PC-3 (cell line): Measurements from ENCODE around the gene RHEX. TPM values are rescaled to one million over a fixed set of nuclear protein-coding genes. Genes with fewer than 3 reads are reported as not detected.

Experiments
- ATAC-seq: fragments of 200-7000 bp; cut with Tn5 transposase; 2 replicates; pipeline ENCODE4 v1.9.1; 2020; ENCODE audit warnings: mild to moderate bottlenecking, moderate library complexity
- BruUV-seq: library from RNA; stranded (reverse); fragments of 400-500 nt; replicated peaks from 2 replicates; lab custom pipeline; 2021; lab: Mats Ljungman, UMichigan
- CTCF ChIA-PET: fragments of 300-600 bp; sonication (Branson Sonifier 250); formaldehyde crosslinking; loops from one replicate; lab custom pipeline; 2022; ENCODE audit warnings: antibody characterized with exemption; lab: Charles Lee
- POLR2A ChIA-PET: fragments of 300-600 bp; sonication (Branson Sonifier 250); formaldehyde crosslinking; loops from one replicate; lab custom pipeline; 2022; ENCODE audit warnings: antibody characterized with exemption; ENCODE audit not compliant: unreplicated experiment; lab: Charles Lee
- DNase-seq: peaks from one replicate; pipeline ENCODE4 v3.0.0-alpha.2; 2015
- H2AFZ ChIP-seq: fragments of 300-600 bp; sonication (generic); 2 replicates; pipeline ENCODE4 v1.6.0; 2016; ENCODE audit warnings: antibody characterized with exemption, low read length
- H3F3A ChIP-seq: fragments of 300-600 bp; sonication (generic); one replicate; pipeline ENCODE4 v1.6.0; 2017; ENCODE audit warnings: antibody characterized with exemption, low read length, control low read depth, mild to moderate bottlenecking; ENCODE audit not compliant: unreplicated experiment
- H3K27ac ChIP-seq: fragments of 300-600 bp; sonication (generic); 2 replicates; pipeline ENCODE4 v1.5.1; 2016; ENCODE audit warnings: mild to moderate bottlenecking, low read length
- H3K27me3 ChIP-seq: fragments of 300-600 bp; sonication (generic); 2 replicates; pipeline ENCODE4 v1.6.1; 2016; ENCODE audit warnings: low read length, mixed read lengths
- H3K36me3 ChIP-seq: fragments of 300-600 bp; sonication (generic); 2 replicates; pipeline ENCODE4 v1.6.1; 2016; ENCODE audit warnings: low read depth, mixed run types, low read length, mixed read lengths
- H3K4me1 ChIP-seq: fragments of 300-600 bp; sonication (generic); 2 replicates; pipeline ENCODE4 v1.5.1; 2016; ENCODE audit warnings: low read length; ENCODE audit not compliant: insufficient read depth
- H3K4me2 ChIP-seq: fragments of 300-600 bp; sonication (generic); 2 replicates; pipeline ENCODE4 v1.6.0; 2016; ENCODE audit warnings: low read length
- H3K4me3 ChIP-seq: fragments of 300-600 bp; sonication (generic); 2 replicates; pipeline ENCODE4 v1.5.1; 2016; ENCODE audit warnings: mild to moderate bottlenecking, low read length, mixed read lengths
- H3K79me2 ChIP-seq: fragments of 300-600 bp; sonication (generic); 2 replicates; pipeline ENCODE4 v1.6.1; 2017; ENCODE audit warnings: low read length, mixed read lengths
- H3K9ac ChIP-seq: fragments of 300-600 bp; sonication (generic); 2 replicates; pipeline ENCODE4 v1.6.0; 2016; ENCODE audit warnings: mild to moderate bottlenecking, low read length
- H3K9me2 ChIP-seq: fragments of 300-600 bp; sonication (generic); replicated peaks from 2 replicates; pipeline ENCODE4 v1.6.1; 2016; ENCODE audit warnings: mixed run types, low read length, mixed read lengths
- H3K9me3 ChIP-seq: fragments of 300-600 bp; sonication (generic); 2 replicates; pipeline ENCODE4 v1.6.1; 2016; ENCODE audit warnings: low read length, mixed read lengths
- H4K20me1 ChIP-seq: fragments of 300-600 bp; sonication (generic); 2 replicates; pipeline ENCODE4 v1.6.1; 2016; ENCODE audit warnings: low read length, mixed read lengths
- CTCF ChIP-seq: fragments of 300-600 bp; sonication (generic); conservative IDR thresholded peaks from 2 replicates; pipeline ENCODE4 v1.5.1; 2017; ENCODE audit warnings: antibody characterized with exemption, low read depth, mild to moderate bottlenecking, low read length
- EZH2 ChIP-seq: fragments of 300-600 bp; sonication (generic); IDR thresholded peaks from one replicate; pipeline ENCODE4 v1.6.1; 2017; ENCODE audit warnings: antibody characterized with exemption, mild to moderate bottlenecking, low read length; ENCODE audit not compliant: unreplicated experiment
- EZH2phosphoT487 ChIP-seq: fragments of 300-600 bp; sonication (generic); IDR thresholded peaks from 2 replicates; pipeline ENCODE4 v1.6.1; 2018; ENCODE audit warnings: mild to moderate bottlenecking, antibody characterized with exemption, low read length, borderline replicate concordance
- intact Hi-C: fragments of 100-400 bp; cut with micrococcal nuclease; formaldehyde crosslinking; loops from 2 replicates; pipeline ENCODE4 v1.9.0; 2023
- total RNA-seq: library from RNA; depleted of rRNA; stranded (reverse); fragments of >200 nt; gene quantifications from 2 replicates; pipeline ENCODE4 v1.2.3, GENCODE V29; 2014

Gene RHEX
- total RNA-seq, 1 experiment from 2014 or later = not detected

- H3K27me3 ChIP-seq = peaks cover 77% of the 10 kb centered on the region
- no peaks in the 10 kb centered on the region for H4K20me1 ChIP-seq
- no peak for ATAC-seq
- intact Hi-C loops = no loop called here
- H3K79me2 ChIP-seq = no peaks in the 10 kb centered on the region
- ChIA-PET CTCF (no interaction called here), POLR2A (no interaction called here)
- no peak overlapping the region for H2AFZ ChIP-seq
- no peaks in the 10 kb centered on the region for H3F3A ChIP-seq
- TF ChIP-seq EZH2 (no peak), EZH2phosphoT487 (no peak), CTCF (no peak)
- H3K4me1 ChIP-seq = no peaks in the 10 kb centered on the region
- no peaks in the 10 kb centered on the region for H3K9me3 ChIP-seq
- no TSS peak for BruUV-seq
- H3K4me3 ChIP-seq = no peak overlapping the region
- no peak overlapping the region for H3K4me2 ChIP-seq
- no peaks in the 10 kb centered on the region for H3K36me3 ChIP-seq
- H3K9me2 ChIP-seq = no peaks in the 10 kb centered on the region
- no peak overlapping the region for H3K9ac ChIP-seq
- no peak for DNase-seq
- H3K27ac ChIP-seq = no peak overlapping the region
Measured at GRCh38 chr1:206089341-206089740, 36.4 kb downstream of the RHEX start.

GRCh38 chr1:206094024-206094423 is 41.1 kb downstream of the RHEX start:
- no peaks in the 10 kb centered on the region for H3K36me3 ChIP-seq
- no peaks in the 10 kb centered on the region for H4K20me1 ChIP-seq
- DNase-seq (no peak), ATAC-seq (no peak)
- no peaks in the 10 kb centered on the region for H3K79me2 ChIP-seq
- H3K4me3 ChIP-seq = no peak overlapping the region
- ChIA-PET CTCF (no interaction called here), POLR2A (no interaction called here)
- no TSS peak for BruUV-seq
- no peaks in the 10 kb centered on the region for H3K9me2 ChIP-seq
- H3K9me3 ChIP-seq = no peaks in the 10 kb centered on the region
- H3K4me2 ChIP-seq = no peak overlapping the region
- peaks cover 82% of the 10 kb centered on the region for H3K27me3 ChIP-seq
- no peak overlapping the region for H3K27ac ChIP-seq
- H3K9ac ChIP-seq = no peak overlapping the region
- no peak overlapping the region for H2AFZ ChIP-seq
- H3K4me1 ChIP-seq = no peaks in the 10 kb centered on the region
- no peak for TF ChIP-seq EZH2phosphoT487
- no peak for TF ChIP-seq CTCF
- TF ChIP-seq EZH2 = no peak
- intact Hi-C loops = no loop called here
- no peaks in the 10 kb centered on the region for H3F3A ChIP-seq

GRCh38 chr1:206097381-206097780 is 44.4 kb downstream of the RHEX start:
- H3K27ac ChIP-seq = no peak overlapping the region
- H3K9me2 ChIP-seq = no peaks in the 10 kb centered on the region
- H2AFZ ChIP-seq = no peak overlapping the region
- H3K4me2 ChIP-seq = no peak overlapping the region
- no peaks in the 10 kb centered on the region for H3F3A ChIP-seq
- ATAC-seq (no peak), DNase-seq (no peak)
- ChIA-PET CTCF (no interaction called here), POLR2A (no interaction called here)
- H3K79me2 ChIP-seq = no peaks in the 10 kb centered on the region
- TF ChIP-seq EZH2phosphoT487 (no peak), EZH2 (no peak), CTCF (no peak)
- no peaks in the 10 kb centered on the region for H3K36me3 ChIP-seq
- BruUV-seq = no TSS peak
- H3K4me3 ChIP-seq = no peak overlapping the region
- H3K9me3 ChIP-seq = no peaks in the 10 kb centered on the region
- no peak overlapping the region for H3K9ac ChIP-seq
- intact Hi-C loops = no loop called here
- no peaks in the 10 kb centered on the region for H4K20me1 ChIP-seq
- peaks cover 94% of the 10 kb centered on the region for H3K27me3 ChIP-seq
- H3K4me1 ChIP-seq = no peaks in the 10 kb centered on the region
